Measurements from ENCODE around the gene CYFIP1.

DNA sequence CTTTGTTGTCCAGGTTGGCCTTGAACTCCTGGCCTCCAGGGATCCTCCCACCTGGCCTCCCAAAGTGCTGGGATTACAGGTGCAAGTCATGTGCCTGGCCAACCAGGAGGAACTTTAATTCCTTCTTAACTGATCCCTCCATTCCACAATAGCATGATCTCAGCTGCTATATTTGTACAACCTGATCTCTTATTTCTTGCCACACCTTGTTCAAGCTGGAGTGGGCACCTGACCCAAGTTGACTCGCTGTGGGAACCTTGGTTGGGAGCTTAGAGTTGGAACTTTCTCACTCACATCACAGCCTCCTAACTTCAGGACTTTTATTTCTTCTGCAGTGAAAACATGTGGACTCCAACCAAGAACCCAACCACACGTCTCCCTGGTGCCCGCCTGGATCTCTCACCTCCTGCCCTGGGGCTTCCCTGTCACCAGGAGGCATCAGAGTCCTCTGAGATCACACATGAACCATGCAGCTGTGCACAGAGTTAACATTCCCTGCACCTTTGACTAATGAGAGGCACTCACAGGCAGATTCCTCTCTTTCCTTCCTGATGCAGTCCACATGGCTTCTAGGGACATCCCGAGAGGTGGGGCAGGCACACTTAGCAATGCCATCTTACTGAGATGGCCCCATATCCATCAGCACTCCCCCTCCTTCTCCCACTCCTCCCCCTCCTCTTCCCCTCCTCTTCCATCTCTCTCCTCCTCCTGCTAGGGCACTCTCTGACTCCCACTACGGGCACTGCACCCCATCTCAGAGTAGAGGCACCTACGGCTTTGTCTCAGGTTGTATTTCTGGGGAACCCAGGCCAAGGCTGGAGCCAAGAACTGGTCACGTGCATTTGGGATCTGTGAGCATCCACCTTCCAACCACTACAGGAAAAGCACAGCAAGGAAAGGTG, 9.7 kb upstream of the CYFIP1 start:
- TF ChIP-seq, protein P1, sequence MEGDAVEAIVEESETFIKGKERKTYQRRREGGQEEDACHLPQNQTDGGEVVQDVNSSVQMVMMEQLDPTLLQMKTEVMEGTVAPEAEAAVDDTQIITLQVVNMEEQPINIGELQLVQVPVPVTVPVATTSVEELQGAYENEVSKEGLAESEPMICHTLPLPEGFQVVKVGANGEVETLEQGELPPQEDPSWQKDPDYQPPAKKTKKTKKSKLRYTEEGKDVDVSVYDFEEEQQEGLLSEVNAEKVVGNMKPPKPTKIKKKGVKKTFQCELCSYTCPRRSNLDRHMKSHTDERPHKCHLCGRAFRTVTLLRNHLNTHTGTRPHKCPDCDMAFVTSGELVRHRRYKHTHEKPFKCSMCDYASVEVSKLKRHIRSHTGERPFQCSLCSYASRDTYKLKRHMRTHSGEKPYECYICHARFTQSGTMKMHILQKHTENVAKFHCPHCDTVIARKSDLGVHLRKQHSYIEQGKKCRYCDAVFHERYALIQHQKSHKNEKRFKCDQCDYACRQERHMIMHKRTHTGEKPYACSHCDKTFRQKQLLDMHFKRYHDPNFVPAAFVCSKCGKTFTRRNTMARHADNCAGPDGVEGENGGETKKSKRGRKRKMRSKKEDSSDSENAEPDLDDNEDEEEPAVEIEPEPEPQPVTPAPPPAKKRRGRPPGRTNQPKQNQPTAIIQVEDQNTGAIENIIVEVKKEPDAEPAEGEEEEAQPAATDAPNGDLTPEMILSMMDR (IDR thresholded peaks at IDR 0.05): no peak
- TF ChIP-seq RNF2 (IDR thresholded peaks at IDR 0.05; ENCODE audit: borderline replicate concordance, low read depth) (no peak), ZFP36 (IDR thresholded peaks at IDR 0.05; ENCODE audit: borderline replicate concordance, partially characterized antibody) (no peak), CBX8 (IDR thresholded peaks at IDR 0.05) (no peak), ELK1 (IDR thresholded peaks at IDR 0.05; ENCODE audit: low read depth, low read length) (no peak), POLR2A (IDR thresholded peaks at IDR 0.05; ENCODE audit: low read length) (no peak), HDAC2 (IDR thresholded peaks at IDR 0.05) (no peak), RFX5 (IDR thresholded peaks at IDR 0.05) (no peak), KDM1A (IDR thresholded peaks at IDR 0.05; ENCODE audit: low read depth) (no peak), POLR2AphosphoS2 (conservative IDR thresholded peaks at IDR 0.05; ENCODE audit: low read length) (no peak)
